Fibroblast of skin of right quadriceps (primary cell): ENCODE results near the gene TECPR2.

Experiments
- DNase-seq: peaks from one replicate; pipeline ENCODE4 v3.0.0-alpha.2; 2013

TECPR2 gene

DNA sequence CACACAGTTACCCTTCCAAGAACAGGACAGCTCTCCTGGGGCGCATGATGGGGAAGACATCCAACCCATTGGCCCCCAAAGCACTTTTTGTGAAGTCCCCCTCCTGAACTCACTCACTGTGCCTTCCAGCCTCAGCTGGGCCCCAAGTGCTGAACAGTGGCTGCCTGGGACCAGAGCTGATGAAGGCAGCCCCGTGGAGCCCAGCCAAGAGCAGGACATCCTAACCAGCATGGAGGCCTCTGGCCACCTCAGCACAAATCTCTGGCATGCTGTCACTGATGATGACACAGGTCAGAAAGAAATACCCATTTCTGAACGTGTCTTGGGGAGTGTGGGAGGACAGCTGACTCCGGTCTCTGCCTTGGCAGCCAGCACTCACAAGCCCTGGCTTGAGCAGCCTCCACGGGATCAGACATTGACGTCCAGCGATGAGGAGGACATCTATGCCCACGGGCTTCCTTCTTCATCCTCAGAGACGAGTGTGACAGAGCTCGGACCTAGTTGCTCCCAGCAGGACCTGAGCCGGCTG is 72.0 kb downstream of the TECPR2 start:
- DNase-seq: no peak

DNA sequence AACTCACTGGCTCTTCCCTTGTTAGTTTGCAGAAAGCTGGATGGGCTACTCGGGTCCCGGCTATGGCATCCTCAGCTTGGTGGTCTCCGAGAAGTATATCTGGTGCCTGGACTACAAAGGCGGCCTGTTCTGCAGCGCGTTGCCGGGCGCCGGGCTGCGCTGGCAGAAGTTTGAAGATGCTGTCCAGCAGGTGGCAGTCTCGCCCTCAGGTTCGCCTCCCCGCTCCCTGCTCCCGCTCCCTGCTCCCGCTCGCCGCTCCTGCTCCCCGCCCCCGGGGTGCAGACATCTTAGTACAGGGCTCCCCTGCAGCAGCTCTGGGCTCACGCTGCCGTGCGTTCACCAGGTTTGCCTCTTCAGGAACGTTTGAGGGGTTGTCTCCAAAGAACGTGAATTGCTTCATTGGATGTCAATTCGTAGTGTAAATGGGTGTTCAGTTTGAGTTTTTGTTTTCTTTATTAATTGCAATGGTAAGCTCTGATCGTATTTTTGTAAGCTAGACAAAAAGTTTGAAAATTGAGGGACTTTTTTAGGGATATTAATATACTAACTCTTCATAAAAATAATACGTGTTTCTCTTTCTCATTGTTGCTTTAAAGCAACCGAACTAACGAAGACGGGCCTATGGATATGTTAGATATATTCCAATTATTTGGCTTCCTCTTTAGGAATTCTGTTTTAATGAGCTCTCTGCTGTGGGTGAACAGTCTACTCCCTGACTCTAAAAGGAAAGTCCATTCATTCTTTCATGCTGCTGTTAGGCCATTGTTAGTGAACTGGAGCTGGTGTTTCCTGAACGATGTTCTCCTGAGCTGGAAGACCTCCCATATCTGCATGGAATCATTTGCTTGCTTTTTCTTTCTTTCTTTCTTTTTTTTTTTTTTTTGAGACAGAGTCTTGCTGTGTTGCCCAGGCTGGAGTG is 75.5 kb downstream of the TECPR2 start:
- DNase-seq: peak; percentile 79

DNA sequence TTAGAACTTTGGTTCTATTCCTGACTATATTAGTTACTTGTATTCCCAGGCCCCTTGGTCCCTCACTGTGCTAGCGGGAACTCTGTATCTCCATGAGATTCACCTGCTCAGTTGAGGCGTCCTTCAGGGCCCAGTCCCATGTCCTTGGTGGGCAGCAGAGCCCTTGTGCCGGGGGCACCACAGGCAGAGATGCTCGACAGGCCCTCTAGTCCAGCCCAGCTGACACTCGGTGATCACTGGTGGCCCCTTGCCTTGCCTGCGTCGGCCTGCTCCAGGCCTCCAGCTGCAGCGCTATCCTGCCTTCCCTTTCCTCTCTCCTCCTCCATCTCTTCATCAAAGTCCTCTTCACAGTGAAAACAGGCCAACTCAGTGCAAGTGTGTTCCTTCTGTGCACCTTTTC is 76.8 kb downstream of the TECPR2 start:
- no peak for DNase-seq

- DNase-seq: no peak
Measured at GRCh38 chr14:102440392-102440791, 77.7 kb downstream of the TECPR2 start.

- no peak for DNase-seq
Measured at GRCh38 chr14:102442241-102443211, 79.8 kb downstream of the TECPR2 start.

DNA sequence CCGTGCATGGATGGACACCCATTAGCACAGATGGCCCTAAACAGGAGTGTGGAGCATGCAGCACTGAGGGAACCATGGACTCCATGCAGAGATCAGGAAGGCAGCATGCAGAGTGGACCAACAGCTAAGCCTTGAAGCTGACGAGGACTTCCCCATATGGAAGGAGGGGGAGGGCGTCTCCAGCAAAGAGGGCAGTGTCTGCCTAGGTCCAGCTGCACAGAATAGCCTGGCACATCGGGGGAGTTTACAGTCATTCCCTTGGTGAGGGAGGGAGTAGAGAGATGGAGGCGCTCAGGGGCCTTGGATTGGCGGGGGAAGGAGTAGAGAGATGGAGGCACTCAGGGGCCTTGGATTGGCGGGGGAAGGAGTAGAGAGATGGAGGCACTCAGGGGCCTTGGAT is 82.3 kb downstream of the TECPR2 start:
- no peak for DNase-seq

GRCh38 chr14:102445641-102446040 is 82.9 kb downstream of the TECPR2 start:
- no peak for DNase-seq

GRCh38 chr14:102450206-102451063 is 87.7 kb downstream of the TECPR2 start:
- no peak for DNase-seq

DNA sequence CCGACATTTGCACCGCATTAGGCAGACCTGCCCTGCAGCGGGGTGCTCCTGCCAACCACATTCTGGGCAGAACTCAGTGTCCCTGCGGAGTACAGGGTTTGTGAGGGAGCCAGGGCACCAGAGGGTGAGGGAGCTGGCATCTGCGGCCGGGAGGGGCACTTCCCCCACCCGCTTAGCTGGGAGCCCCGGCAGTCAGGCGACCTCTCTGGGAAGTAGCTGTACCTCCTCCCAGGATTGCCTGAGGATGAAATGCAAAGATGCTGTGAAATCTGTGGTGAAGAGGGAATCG is 88.3 kb downstream of the TECPR2 start:
- DNase-seq: no peak

DNA sequence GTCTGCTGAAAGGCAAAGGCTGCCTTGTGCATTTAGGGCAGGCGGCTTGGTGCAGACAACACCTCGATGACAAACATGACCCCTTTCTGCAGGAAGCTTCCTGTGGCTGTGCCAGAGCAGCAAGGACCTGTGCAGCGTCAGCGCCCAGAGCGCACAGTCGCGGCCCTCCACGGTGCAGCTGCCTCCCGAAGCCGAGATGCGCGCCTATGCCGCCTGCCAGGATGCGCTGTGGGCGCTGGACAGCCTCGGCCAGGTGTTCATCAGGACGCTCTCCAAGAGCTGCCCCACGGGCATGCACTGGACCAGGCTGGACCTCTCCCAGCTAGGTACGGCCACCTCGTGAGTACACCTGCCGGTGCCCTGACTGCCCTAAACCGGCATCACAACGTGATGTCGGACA is 89.6 kb downstream of the TECPR2 start:
- DNase-seq: no peak

- no peak for DNase-seq
Measured at GRCh38 chr14:102454711-102455110, 92.0 kb downstream of the TECPR2 start.

DNA sequence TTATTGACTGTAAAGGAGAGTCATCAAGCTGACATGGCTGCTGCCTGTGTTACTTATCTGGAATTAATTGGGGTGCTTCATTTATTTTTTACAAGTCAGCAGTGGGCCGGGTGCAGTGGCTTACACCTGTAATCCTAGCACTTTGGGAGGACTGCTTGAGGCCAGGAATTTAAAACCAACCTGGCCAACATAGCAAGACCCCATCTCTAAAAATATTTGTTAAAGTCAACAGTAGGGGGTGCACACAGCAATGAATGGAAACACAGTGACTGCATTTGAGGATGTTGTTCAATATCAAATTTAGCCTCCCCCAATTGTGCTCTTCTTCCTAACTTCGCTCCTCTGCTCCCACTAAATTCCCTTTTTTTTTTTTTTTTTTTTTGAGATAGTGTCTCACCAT is 94.8 kb downstream of the TECPR2 start:
- DNase-seq: no peak

DNA sequence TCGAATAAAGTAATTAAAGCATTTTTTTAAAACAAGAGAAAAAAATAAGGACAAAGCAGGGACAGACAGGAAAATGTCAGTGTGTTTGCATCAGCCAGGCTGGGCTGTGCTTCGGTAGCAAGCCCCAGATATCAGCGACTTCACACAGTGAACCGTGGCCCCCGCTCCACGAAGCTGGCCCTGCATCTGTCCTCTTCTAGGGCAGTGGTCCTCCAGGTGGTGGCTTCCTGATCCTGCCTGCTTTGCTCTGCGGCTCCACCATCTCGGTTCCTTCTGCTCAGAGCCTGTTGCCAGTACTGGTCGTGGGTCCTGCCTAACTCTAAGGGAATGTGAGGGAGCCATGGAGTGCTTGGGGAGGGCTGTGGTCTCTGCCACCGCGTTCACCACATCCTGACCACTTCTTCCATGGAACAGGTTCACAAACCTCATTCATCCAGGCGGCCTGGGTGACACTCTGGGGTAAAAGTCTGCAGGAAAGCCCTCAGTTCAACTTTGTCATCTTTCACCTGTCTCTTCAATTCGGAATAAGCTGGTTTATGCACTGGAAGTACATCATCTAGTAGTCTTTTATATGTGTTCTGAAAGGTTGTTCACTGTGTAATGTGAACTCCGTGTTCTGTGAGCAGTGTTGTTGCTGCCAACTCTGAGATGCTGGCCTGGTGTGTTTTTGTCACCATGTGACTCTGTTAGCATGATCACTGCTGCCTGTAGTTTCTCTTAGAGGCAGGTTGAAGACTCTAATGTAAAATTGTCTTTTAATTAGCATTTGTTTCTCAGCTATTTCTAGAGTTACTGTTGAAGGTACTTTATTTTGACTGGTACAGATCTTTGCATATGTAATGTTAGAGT is 99.0 kb downstream of the TECPR2 start:
- no peak for DNase-seq

GRCh38 chr14:102462391-102462790 is 99.7 kb downstream of the TECPR2 start:
- no peak for DNase-seq

DNA sequence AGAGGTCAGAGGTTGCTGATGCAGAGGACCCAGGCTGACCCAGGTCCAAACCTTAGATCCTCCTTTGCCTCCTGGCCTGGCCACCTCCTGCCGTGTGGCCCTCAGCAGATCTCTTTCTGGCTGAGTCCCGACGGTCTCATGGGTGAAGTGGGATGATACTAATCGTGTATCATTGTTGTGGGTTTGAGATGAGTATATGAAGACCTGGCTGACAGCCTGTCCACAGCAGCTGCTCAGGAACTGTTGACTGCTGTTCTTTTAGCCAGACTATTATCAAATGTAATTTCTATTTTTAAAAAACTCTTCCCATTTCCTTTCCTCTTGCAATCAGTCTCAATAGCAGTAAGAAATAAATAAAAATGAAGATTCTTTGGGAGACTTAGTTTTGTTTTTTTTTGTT is 101.3 kb downstream of the TECPR2 start:
- no peak for DNase-seq

GRCh38 chr14:102464846-102465341 is 102.2 kb downstream of the TECPR2 start:
- no peak for DNase-seq

DNA sequence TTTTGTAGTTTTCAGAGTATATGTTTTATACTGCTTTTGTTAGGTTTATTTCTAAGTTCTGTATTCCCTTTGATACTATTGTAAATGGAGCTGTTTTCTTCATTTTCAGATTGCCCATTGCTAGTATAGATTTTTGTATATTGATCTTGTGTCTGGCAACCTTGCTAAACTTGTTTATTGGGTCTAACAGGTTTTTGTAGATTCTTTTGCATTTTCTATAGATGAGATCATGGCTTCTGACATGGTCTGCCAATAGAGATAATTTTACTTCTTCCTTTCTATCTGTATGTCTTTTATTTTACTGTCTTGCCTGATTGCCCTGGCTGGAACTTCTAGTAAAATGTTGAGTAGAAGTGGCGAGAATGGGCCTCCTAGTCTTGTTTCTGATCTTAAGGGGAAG is 106.5 kb downstream of the TECPR2 start:
- DNase-seq: no peak

- no peak for DNase-seq
Measured at GRCh38 chr14:102471921-102472790, 109.4 kb downstream of the TECPR2 start.

DNA sequence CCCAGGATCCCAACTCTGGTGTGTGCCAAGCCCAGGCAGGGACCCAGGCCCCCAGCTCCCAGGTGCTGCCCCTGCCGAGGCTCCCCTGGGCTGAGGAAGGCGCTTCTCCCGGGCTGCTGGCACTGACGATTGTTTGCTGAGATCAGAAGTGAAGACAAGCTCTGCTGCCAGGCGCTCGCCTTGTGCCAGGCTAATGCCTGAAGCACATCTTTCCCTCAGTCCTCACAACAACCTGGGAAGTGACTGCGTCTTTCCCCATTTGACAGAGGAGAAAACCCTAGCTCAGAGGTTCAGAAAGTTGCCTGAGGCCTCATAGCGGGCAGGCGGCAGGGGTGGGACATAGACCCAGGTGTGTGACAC is 110.0 kb downstream of the TECPR2 start:
- no peak for DNase-seq

- no peak for DNase-seq
Measured at GRCh38 chr14:102473559-102473958, 110.8 kb downstream of the TECPR2 start.

DNA sequence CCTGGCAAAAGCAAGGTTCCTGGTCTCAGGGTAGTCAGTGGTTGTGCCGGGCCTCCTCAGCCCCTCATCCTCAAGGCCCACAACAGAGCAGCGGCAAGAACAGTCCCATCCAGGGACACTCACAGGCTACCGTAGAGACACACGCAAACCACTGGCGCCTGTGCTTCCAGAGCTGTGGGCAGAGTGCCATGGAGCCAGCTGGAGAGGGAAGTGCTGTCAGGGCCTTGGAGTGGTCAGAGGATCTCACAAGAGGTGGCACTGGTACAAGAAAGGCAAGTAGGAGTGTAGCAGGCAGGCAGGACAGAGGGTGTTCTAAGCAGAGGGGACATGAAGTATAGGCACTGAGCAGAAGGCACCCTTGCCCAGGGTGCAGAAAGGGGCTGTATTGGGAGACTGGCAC is 112.2 kb downstream of the TECPR2 start:
- no peak for DNase-seq
